Activated CD4-positive, alpha-beta T cell treated with anti-CD3 and anti-CD28 coated beads, Interleukin-2, amount 50 U/mL, for 24 hours (primary cell): ENCODE measurements around the gene SYK.

Experiments used
- DNase-seq, 2 donors: peaks; one replicate each; pipeline ENCODE4 v3.0.0-alpha.2; 2020; ENCODE audit warnings: low read depth in 1 of 2, low spot score in 1 of 2

The SYK gene

DNA sequence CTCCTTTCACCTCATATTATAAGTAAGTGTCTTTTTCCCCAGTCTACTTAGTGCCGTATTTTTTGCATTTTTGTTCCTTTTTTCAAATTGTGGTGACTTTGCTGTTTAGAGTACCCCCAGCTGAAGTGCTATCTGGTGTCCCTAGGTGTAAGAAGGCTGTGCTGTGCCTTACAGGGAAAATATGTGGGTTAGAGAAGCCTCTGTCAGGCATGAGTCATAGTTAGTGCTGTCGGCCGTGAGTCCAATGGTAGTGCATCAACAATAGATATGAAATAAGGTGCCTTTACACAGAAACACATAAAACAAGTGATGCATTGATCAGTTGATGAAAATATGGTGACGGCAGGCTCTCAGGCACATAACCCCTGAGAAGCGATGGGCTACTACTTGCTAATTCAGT is 20.1 kb downstream of the SYK start:
- DNase-seq, result no peak

DNA sequence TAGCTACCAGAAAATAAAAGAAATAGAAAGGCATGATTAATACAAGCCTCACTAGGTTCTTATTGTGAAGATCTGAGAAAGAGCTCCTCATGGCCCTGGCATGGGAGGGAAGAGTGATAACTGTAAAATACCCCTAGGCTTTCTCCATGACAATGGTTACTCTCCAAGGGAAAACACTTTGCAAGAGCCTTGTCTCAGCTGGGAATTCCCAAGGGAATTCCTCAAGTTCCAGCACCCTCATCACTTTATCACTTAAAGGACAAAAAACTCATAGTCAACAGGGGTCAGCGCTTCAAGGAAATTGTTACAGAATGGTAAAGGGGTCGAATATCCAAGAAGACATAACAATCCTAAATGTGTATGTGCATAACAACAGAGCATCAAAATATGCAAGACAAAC is 21.2 kb downstream of the SYK start:
- no peak for DNase-seq

DNA sequence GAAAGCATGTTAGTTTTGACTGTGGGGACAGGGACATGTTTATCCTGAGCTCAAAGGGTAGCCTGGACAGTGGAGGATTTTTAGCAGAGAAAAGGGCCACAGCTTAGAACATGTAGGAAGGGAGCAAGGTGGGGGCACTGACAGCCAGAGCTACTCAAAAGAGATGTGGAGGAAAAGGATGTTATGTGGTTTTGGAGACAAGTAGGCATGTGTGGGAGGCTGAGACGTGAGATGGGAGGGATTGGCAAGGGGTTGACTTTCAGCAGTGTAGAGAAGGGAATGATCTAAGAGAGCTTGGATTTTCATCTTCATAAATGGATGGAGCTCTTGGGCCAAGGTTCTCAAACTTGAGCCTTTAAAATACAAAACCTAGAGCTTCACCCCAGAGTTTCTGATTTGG is 24.0 kb downstream of the SYK start:
- DNase-seq, result no peak

DNA sequence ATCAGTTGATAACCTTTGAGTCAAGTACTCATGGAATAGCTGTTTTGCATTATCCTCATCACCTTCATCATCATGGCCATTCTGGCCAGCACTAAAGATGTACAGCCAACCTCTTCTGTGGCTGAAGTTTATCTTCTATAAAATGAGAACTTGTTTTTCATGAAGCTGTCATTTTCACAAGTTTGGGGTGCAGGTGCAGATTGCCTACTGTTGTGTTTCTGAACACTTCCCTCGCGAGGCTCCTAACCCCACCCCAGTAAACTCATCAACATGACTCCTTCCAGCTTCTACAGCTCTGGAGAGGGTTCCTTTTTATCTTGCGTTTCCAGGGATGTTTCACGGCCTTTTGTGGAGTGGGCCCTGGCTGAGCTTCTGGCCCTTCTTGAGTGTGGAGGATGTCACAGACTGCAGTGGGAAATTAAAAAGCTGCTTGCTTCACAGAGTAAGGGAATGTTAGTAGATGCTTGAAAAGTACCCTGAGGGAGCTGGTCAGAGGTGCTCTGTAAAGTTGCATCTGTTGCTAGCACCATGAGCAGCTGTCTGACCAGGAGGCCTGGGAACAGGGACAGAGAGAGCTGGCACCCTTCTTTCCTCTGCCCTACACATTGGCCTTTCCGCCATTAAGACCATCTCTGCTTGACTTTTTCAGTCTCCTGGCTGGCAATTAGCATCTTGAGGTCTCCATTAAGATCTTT is 24.9 kb downstream of the SYK start:
- DNase-seq, result no peak

DNA sequence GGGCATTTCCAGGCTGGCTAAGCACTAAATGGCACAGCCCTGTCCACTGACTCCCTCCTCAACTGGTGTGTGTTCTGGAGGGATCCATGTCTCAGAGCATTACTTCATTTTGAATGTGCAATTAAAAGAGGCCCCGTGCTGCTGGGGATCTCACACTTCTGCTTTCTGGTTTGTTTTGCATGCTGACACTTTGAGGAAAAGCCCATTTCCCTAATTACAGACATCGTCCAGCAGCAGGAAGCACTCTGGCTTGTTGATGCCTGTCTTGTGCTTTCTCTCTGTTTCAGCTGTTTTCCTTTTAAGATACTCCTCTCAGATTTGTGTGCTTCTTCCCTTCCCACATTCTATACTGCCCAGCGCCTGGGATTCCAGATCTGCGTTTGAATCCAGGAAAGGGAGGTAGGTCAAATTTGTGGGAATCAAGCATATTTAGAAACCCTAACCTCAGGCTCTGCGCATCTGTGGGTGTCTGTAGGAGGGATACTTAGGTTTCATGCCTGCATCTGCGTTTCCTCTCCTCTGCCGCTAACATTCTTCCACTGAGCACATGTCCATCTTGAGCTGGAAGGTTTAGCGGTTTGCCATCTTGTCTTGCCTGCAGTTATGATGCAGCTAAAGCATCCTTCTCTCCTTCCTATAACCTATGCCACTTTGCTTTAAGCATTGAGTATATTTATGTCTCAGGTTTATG is 25.7 kb downstream of the SYK start:
- no peak for DNase-seq

DNA sequence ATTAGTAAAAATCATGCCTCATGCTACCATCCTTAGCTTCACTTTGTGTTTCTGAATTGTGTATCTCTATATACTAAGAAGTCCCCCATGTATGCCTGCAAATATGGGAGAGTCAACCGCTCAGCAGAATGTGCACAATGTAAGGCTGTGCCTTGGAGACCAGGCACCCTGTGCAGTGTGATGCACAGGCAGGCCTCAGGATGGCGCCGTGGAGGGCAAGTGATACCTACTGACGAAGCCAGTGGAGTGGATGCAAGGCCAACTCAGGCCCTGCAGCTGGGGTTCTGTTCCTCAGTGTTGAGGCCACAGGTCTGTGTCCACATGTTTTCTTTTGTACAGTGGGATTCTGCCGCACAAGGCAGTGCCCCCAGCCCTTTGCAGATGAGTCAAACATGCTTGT is 28.4 kb downstream of the SYK start:
- DNase-seq, result no peak

DNA sequence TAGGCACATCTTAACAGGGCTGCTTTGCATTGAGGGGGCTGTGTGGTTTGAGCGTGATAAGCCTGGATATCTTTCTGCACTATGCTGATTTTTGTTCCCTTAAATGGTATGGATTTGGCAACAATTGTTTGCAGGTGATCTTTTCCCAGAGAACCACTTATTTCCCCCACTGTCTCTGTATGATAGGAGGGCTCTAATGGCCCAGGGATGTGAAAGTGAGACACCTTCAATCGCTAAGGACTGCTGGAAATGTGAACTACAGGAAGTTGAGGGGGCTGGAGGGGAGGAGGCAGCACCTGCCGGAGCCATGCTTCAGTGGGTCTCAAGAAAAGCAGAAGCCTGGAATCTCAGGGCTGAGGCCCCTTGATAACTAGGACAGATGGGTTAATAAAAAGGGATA is 29.4 kb downstream of the SYK start:
- DNase-seq, result no peak

DNA sequence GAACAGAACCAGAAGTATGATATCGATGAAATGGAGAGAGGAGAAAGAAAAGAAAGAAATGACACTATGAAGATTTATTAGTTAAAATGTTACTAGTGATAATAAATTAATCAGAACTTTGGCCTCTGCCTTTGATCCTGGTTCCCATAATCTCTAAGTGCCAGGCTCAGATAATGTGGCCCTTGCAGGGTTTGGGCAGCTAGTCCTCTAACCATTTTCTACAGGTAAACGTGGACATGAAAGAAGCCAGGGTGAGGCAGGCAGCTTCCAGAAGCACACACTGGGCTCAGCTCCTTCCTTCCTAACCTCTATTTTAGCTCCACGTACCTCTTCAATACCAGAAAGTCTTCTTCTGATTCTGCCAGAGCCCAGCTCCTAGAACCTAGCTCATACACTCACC is 30.6 kb downstream of the SYK start:
- no peak for DNase-seq

DNA sequence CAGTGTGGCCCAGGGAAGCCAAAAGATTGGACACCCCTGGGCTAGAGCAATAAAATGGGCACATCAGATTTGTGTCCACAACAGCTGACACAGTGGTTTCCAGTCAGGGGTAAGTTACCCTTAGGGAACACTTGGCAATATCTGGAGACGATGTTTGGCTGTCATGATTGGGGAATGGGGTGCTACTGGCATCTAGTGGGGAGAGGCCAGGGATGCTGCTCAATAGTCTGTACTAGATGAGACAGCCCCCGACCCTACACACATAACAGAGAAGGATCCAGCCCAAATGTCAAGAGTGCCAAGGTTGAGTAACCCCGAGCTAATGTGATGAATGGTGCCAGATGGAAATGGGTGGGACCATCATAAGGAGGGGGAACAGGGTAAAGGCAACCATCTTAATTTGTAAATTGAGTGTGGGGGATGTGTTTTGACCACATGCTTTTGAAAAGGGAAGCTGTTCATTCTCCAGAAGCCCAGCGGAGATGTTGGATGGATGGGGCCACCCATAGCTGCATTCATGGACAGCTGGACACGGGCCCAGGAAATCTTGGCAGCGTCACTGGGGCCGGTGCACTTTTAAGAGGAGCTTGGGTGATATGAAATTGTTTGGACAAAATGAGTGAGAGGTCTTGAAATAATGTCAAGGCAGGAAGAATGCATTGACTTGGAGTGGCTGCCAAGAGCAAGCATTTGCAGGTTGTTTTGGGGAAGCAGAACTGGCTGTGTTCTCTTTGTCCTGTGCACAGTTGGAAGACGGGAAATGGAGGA is 33.4 kb downstream of the SYK start:
- DNase-seq, result no peak

DNA sequence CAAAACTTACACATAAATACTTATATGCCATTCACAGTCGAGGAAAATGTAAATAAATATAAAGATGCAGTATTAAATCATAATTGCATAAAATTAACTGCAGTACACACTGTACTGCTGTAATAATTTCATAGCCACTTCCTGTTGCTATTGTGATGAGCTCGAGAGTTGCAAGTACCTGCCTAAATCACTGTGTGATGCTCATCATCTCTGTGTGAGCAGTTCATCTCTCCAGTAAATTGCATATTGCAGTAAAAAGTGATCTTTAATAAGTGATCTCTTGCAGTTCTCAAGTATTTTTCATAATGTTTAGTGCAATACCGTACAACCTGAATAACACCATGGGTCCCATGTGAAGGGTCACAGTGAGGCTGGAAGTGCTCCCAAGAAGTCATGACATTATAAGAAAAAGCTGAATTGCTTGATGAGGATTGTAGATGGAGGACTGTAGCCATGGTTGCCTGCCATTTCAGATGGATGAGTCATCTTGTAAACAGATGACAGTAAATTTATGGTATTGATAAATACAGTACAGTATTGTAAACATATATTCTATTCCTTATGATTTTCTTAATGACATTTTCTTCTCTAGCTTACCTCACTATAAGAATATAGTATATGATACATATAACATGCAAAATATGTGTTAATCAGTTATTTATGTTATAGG is 34.9 kb downstream of the SYK start:
- no peak for DNase-seq

DNA sequence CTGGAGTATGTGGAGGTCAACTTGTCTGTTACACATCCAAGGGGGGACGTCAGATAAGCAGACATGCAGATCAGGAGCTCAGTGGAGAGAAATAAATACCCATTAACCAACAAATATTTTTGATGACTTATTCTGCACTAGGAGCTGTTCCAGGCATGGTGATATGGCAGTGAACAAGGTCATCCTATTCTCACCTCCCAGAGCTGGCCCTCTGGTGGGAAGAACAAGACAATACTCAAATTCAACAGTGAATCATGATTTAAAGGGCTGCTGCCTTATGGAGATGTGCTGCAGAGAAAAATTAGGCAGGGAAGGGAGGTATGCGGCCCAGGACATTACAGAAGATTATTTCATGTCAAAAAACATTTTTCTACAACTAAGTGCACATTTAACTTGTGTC is 36.5 kb downstream of the SYK start:
- DNase-seq, result no peak

DNA sequence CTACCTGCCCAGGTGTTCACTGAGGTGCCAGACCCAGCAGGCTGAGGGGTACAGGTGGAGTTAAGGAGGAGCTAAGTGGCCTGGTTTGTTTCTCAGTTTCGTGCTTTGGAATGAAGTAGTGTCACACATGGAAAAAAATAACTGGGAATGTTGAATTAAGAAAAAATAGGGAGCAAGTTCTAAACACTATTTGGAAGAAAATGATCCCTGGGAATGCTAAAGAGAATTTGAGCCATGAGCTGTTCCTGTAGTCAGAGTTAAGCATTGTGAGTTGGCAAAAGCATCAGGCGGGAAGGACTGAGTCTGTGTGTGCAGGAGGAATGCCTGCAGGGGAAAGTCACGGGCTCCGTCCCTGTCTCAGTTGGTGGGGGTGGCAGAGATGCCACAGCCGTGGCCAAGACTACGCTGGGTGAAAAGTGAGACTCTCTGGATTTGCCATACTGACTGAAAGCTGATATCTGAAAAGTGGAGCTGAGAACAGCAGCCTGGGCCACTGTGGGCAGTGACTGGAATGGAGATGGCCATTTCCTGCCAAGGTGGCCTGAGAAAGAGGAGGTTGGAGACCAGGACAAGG is 37.0 kb downstream of the SYK start:
- DNase-seq, result no peak

DNA sequence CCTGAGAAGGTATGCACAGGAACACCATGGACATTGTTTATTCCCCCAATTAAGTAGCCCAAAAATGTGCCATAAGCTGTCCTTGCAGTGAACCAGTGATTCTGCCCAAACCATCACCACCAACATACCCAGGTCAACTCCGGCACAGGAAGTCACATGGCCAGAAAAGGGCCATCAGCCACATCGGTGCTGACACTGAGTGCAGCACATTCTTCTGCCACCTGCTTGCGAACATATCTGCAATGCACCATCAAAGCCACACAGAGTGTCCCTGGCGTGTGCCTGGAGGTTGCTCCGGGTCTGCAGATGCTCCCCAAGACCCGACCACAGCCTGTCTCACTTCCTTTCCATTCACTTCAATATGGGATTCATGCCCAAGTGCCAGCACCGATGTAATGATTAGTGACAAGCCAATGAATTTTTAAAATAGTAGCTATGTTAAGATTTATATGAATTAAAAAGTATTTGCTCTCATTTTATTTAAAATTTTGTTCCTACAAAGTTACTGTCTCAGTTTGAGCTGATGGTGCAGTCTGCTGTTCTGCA is 37.6 kb downstream of the SYK start:
- no peak for DNase-seq

DNA sequence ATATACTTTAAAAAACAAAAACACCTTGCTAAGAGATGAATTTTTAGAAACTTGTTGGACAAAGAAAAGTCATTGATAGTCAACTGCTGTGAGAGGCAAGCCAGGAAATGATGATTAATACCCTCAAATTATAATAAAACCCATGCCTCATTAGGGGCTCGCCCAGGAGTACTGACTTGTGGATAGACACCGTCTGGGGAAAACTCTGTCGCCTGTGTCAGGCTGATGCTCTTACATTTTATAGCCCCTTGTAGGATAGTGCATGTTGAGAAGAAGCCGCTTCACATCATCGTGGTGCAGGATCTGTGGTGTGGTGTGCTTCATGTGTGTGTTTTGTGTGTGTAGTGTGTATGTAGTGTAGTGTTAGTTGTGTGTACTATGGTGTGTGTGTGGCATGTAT is 39.1 kb downstream of the SYK start:
- no peak for DNase-seq

DNA sequence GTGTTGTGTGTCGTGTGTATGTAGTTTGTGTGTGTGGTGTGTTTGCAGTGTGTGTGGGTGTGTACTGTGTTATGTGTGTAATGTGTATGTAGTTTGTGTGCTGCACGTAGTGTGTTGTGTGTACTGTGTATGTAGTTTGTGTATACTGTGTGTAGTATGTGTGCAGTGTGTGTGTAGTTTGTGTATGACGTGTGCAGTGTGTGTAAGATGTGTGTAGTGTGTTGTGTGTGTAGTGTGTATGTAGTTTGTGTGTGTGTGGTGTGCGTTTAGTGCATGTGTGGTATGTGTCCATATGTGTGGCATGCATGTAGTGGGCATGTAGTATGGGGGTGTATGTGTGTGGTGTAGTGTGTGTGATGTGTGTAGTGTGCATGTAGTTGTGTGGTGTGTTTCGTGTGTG is 39.6 kb downstream of the SYK start:
- DNase-seq, result no peak

DNA sequence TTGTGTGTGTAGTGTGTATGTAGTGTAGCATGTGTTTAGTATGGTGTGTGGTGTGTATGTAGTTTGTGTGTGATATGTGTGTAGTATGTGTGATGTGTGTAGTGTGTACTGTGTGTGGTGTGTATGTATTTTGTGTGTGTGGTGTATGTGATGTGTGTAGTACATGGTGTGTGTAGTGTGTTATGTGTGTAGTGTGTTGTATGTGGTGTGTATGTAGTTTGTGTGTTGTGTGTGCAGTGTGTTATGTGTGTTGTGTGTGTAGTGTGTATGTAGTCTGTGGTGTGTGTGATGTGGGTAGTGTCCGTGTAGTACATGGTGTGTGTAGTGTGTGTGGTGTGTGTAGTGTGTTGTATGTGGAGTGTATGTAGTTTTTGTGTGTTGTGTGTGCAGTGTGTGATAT is 40.0 kb downstream of the SYK start:
- DNase-seq, result no peak

DNA sequence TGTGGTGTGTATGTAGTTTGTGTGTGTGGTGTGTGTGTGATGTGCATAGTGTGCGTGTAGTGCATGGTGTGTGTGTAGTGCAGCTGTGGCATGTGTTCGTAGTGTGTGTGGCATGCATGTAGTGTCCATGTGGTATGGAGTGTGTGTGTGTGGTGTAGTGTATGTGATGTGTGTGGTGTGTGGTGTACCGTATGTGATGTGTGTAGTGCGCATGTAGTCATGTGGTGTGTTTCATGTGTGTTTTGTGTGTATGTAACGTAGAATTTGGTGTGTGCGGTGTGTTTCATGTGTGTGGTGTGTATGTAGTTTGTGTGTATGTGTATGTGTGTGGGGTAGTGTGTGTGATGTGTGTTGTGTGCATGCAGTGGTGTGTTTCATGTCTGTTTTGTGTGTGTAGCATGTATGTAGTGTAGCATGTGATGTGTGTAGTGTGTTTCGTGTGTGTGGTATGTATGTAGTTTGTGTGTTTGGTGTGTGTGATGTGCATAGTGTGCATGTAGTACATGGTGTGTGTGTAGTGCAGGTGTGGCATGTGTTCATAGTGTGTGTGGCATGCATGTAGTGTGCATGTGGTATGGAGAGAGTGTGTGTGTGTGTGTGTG is 40.7 kb downstream of the SYK start:
- DNase-seq, result no peak

DNA sequence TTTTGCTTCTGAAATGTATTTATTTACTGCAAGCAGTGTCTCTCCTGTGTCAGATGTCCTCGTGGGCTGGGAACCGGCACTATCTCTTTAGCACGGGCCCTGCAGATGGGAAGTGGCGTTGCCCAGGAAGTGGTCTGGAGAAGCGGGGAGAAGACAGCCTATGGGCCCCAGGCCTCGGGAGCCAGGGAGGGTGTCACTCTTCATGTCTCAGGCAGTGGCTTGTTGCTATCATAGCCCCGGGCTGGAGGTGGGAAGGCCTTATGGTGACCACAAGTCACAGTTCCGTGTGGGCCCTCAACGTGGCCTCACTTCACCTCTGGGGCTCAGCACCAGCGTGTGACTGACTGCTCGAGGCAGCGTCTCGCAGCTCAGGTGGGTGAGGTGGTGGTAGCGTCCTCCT is 41.4 kb downstream of the SYK start:
- DNase-seq, result no peak

DNA sequence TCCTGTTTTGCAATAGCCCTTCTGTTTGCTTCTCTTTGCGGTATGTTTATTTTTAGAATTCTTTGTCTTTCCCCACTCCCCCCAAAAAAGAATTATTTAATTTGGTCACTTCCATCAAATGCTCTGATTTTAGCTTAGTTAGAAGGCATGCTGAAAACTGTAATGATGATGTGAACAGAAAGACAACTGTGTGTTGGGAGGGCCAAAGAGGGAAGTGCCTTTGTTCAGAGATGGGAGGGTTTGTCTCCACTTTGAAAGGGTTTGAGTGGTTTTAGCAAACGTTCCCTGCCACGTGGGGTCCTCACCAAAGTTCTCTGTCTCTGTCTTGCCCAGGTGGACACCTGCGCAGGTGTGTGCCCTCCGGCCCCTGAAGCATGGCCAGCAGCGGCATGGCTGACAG is 41.9 kb downstream of the SYK start:
- no peak for DNase-seq

DNA sequence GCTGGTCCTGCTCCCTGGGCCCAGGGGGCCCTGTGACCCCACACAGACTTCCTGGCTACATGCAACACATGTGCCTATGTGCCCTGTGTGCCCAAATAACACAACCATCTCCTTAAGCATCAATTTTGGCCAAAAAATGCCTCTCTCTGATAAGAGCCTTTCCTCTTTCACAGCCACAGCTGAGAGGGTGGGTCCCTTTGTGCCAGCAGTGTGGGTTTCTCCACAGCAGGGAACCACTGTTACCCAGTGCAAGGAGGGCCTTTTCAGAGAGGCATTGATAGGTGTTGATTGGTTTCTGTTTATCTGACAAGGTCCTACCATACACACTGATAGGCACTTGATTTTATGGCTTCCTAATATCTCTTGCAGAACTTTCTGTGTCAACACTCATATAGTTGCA is 42.7 kb downstream of the SYK start:
- DNase-seq, result no peak
